ENCODE results near the gene ATP1B3. TPM values are rescaled to one million over a fixed set of nuclear protein-coding genes. Genes with fewer than 3 reads are reported as not detected.

The ATP1B3 gene
- total and polyA plus RNA-seq, 9 of the 15 experiments (the other 6 are each of a cell fraction or from before 2014, with no cell fraction given) = 48.3 to 202 (median 123) TPM

- TF ChIP-seq REST (IDR thresholded peaks at IDR 0.05; ENCODE audit: borderline replicate concordance) = peak; percentile 78; the same call in 1 of the 2 replicates
- TF ChIP-seq REST (CRISPR knock-in tag; IDR thresholded peaks at IDR 0.05; ENCODE audit: low read depth) = no peak
- 0 out of 2 replicates have a peak, but pooled peaks have one; percentile 38 for TF ChIP-seq E2F1 (CRISPR knock-in tag; IDR thresholded peaks at IDR 0.05)
- no peak for TF ChIP-seq GATA2 (CRISPR knock-in tag; IDR thresholded peaks at IDR 0.05)
- TF ChIP-seq POLR3G (IDR thresholded peaks at IDR 0.05; ENCODE audit: extremely low read depth, insufficient read length, insufficient replicate concordance) = no peak
- peak; percentile 40 for TF ChIP-seq RBBP5 (IDR thresholded peaks at IDR 0.05; ENCODE audit: borderline replicate concordance, insufficient read depth, low read length, poor library complexity, severe bottlenecking)
- TF ChIP-seq, protein P1, sequence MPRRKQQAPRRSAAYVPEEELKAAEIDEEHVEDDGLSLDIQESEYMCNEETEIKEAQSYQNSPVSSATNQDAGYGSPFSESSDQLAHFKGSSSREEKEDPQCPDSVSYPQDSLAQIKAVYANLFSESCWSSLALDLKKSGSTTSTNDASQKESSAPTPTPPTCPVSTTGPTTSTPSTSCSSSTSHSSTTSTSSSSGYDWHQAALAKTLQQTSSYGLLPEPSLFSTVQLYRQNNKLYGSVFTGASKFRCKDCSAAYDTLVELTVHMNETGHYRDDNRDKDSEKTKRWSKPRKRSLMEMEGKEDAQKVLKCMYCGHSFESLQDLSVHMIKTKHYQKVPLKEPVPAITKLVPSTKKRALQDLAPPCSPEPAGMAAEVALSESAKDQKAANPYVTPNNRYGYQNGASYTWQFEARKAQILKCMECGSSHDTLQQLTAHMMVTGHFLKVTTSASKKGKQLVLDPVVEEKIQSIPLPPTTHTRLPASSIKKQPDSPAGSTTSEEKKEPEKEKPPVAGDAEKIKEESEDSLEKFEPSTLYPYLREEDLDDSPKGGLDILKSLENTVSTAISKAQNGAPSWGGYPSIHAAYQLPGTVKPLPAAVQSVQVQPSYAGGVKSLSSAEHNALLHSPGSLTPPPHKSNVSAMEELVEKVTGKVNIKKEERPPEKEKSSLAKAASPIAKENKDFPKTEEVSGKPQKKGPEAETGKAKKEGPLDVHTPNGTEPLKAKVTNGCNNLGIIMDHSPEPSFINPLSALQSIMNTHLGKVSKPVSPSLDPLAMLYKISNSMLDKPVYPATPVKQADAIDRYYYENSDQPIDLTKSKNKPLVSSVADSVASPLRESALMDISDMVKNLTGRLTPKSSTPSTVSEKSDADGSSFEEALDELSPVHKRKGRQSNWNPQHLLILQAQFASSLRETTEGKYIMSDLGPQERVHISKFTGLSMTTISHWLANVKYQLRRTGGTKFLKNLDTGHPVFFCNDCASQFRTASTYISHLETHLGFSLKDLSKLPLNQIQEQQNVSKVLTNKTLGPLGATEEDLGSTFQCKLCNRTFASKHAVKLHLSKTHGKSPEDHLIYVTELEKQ (CRISPR knock-in tag; IDR thresholded peaks at IDR 0.05) = no peak
- TF ChIP-seq TARDBP (IDR thresholded peaks at IDR 0.05) = no peak
- TF ChIP-seq EGR1 (conservative IDR thresholded peaks at IDR 0.05) = no peak
- TF ChIP-seq ESRRB (CRISPR knock-in tag; IDR thresholded peaks at IDR 0.05; ENCODE audit: borderline replicate concordance) = no peak
- TF ChIP-seq, protein P2, sequence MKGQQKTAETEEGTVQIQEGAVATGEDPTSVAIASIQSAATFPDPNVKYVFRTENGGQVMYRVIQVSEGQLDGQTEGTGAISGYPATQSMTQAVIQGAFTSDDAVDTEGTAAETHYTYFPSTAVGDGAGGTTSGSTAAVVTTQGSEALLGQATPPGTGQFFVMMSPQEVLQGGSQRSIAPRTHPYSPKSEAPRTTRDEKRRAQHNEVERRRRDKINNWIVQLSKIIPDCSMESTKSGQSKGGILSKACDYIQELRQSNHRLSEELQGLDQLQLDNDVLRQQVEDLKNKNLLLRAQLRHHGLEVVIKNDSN (CRISPR knock-in tag; IDR thresholded peaks at IDR 0.05) = no peak
- no peak for TF ChIP-seq ZNF232 (CRISPR knock-in tag; IDR thresholded peaks at IDR 0.05)
- TF ChIP-seq SMAD4 (CRISPR knock-in tag; conservative IDR thresholded peaks at IDR 0.05) = no peak
- no peak for TF ChIP-seq ZNF24 (IDR thresholded peaks at IDR 0.05)
- no peak for TF ChIP-seq ILF3 (IDR thresholded peaks at IDR 0.05; ENCODE audit: borderline replicate concordance)
These were observed 1.0 kb upstream of the ATP1B3 start (continued) for GRCh38 chr3:141875374-141875892.
